GM18909 (cell line): ENCODE measurements around the gene ATP8A2.

ENCODE experiments used
- ATAC-seq: cut with Tn5 transposase; IDR thresholded peaks from one replicate; pipeline ENCODE4 v1.9.1; 2021; ENCODE audit warnings: mild to moderate bottlenecking; ENCODE audit not compliant: unreplicated experiment, poor library complexity

The ATP8A2 gene

GRCh38 chr13:25864936-25865335 lies 493.2 kb downstream of the ATP8A2 start:
- ATAC-seq = no peak

GRCh38 chr13:25865391-25865790 lies 493.6 kb downstream of the ATP8A2 start:
- no peak for ATAC-seq

- ATAC-seq = no peak
These were observed 495.3 kb downstream of the ATP8A2 start for GRCh38 chr13:25867038-25867437.

- no peak for ATAC-seq
These were observed 496.7 kb downstream of the ATP8A2 start for GRCh38 chr13:25868490-25868889.

GRCh38 chr13:25869941-25870340 lies 498.2 kb downstream of the ATP8A2 start:
- ATAC-seq = no peak

- no peak for ATAC-seq
These were observed 499.8 kb downstream of the ATP8A2 start for GRCh38 chr13:25871389-25872125.

GRCh38 chr13:25872481-25873241 lies 500.9 kb downstream of the ATP8A2 start:
- no peak for ATAC-seq

GRCh38 chr13:25873242-25873612 lies 501.5 kb downstream of the ATP8A2 start:
- no peak for ATAC-seq

- ATAC-seq = no peak
These were observed 502.4 kb downstream of the ATP8A2 start for GRCh38 chr13:25874064-25874737.

- no peak for ATAC-seq
These were observed 503.1 kb downstream of the ATP8A2 start for GRCh38 chr13:25874907-25875306.

- no peak for ATAC-seq
These were observed 504.5 kb downstream of the ATP8A2 start for GRCh38 chr13:25876247-25876646.

GRCh38 chr13:25879466-25879865 lies 507.7 kb downstream of the ATP8A2 start:
- no peak for ATAC-seq

GRCh38 chr13:25881136-25881926 lies 509.6 kb downstream of the ATP8A2 start:
- ATAC-seq = no peak

- no peak for ATAC-seq
These were observed 510.2 kb downstream of the ATP8A2 start for GRCh38 chr13:25881971-25882451.

- ATAC-seq = no peak
These were observed 510.9 kb downstream of the ATP8A2 start for GRCh38 chr13:25882466-25883357.

- no peak for ATAC-seq
These were observed 513.6 kb downstream of the ATP8A2 start for GRCh38 chr13:25885418-25885817.

- ATAC-seq = no peak
These were observed 514.9 kb downstream of the ATP8A2 start for GRCh38 chr13:25886438-25887214.

GRCh38 chr13:25887962-25888655 lies 516.3 kb downstream of the ATP8A2 start:
- no peak for ATAC-seq
